ENCODE measurements around the gene GLIPR1.
A peak's percentile ranks its signal among the peaks of the same experiment; 100 is the strongest.
"Not testable (repeated sequence)": the region's sequence is repeated elsewhere in the genome, so short reads cannot be mapped to it uniquely, and the experiment has no call there.

Gene GLIPR1

GRCh38 chr12:75481774-75482173, 1.2 kb downstream of the GLIPR1 start:
- ChIA-PET POLR2A (no interaction called here), CTCF (no interaction called here)
- DNase-seq (ENCODE audit: extremely low spot score): no peak
- TF ChIP-seq ARNT (IDR thresholded peaks at IDR 0.05) (no peak), PKNOX1 (IDR thresholded peaks at IDR 0.05) (no peak), TARDBP (IDR thresholded peaks at IDR 0.05) (no peak), L3MBTL2 (conservative IDR thresholded peaks at IDR 0.05) (no peak), FOXM1 (IDR thresholded peaks at IDR 0.05; ENCODE audit: borderline replicate concordance) (no peak), CTBP1 (IDR thresholded peaks at IDR 0.05; ENCODE audit: borderline replicate concordance) (no peak), BHLHE40 (IDR thresholded peaks at IDR 0.05; ENCODE audit: borderline replicate concordance) (no peak), NFRKB (IDR thresholded peaks at IDR 0.05) (no peak), HDGF (IDR thresholded peaks at IDR 0.05; ENCODE audit: borderline replicate concordance) (no peak), ELF4 (IDR thresholded peaks at IDR 0.05) (no peak)

GRCh38 chr12:75482646-75483045, 2.1 kb downstream of the GLIPR1 start:
- CTCF ChIA-PET: interaction anchor here (0.7 kb wide), 1 partner anchor 19 kb away, joined by 3 read pairs; no protein-coding TSS in a partner anchor
- TF ChIP-seq ARNT (IDR thresholded peaks at IDR 0.05): no peak
- TF ChIP-seq ELF4 (IDR thresholded peaks at IDR 0.05): no peak
- no peak for TF ChIP-seq SP1 (IDR thresholded peaks at IDR 0.05)
- no peak for TF ChIP-seq NFRKB (IDR thresholded peaks at IDR 0.05)
- TF ChIP-seq PKNOX1 (IDR thresholded peaks at IDR 0.05): no peak
- TF ChIP-seq FOXM1 (IDR thresholded peaks at IDR 0.05; ENCODE audit: borderline replicate concordance): no peak
- TF ChIP-seq CTBP1 (IDR thresholded peaks at IDR 0.05; ENCODE audit: borderline replicate concordance): no peak
- TF ChIP-seq HDGF (IDR thresholded peaks at IDR 0.05; ENCODE audit: borderline replicate concordance): no peak
- TF ChIP-seq FOXK2 (IDR thresholded peaks at IDR 0.05): no peak
- no peak for TF ChIP-seq SUZ12 (IDR thresholded peaks at IDR 0.05)
- TF ChIP-seq ZNF384 (IDR thresholded peaks at IDR 0.05): no peak
- no peak for TF ChIP-seq FOXA1 (IDR thresholded peaks at IDR 0.05)
- no peak for TF ChIP-seq L3MBTL2 (conservative IDR thresholded peaks at IDR 0.05)
- DNase-seq (ENCODE audit: extremely low spot score): no peak
- POLR2A ChIA-PET: interaction anchor here (1.1 kb wide), 1 partner anchor 29 kb away, joined by 3 read pairs; the partner anchor contains the start of gene KRR1

GRCh38 chr12:75483431-75483830, 2.9 kb downstream of the GLIPR1 start:
- ChIA-PET POLR2A (interaction anchor here (1.0 to 1.1 kb wide), 2 partner anchors 28 to 93 kb away, joined by 3 read pairs; partner anchors contain the start of genes GLIPR1L2 and KRR1), CTCF (interaction anchor here (0.6 to 0.7 kb wide), 2 partner anchors 18 to 789 kb away, joined by 3 read pairs; no protein-coding TSS in a partner anchor)
- TF ChIP-seq L3MBTL2 (conservative IDR thresholded peaks at IDR 0.05) (no peak), CTBP1 (IDR thresholded peaks at IDR 0.05; ENCODE audit: borderline replicate concordance) (no peak), FOXA1 (IDR thresholded peaks at IDR 0.05) (no peak), PKNOX1 (IDR thresholded peaks at IDR 0.05) (no peak), ELF4 (IDR thresholded peaks at IDR 0.05) (no peak), TARDBP (IDR thresholded peaks at IDR 0.05) (no peak), ZNF384 (IDR thresholded peaks at IDR 0.05) (no peak), FOXM1 (IDR thresholded peaks at IDR 0.05; ENCODE audit: borderline replicate concordance) (no peak), LEF1 (IDR thresholded peaks at IDR 0.05; ENCODE audit: borderline replicate concordance) (no peak), SP1 (IDR thresholded peaks at IDR 0.05) (no peak), NFRKB (IDR thresholded peaks at IDR 0.05) (no peak), BHLHE40 (IDR thresholded peaks at IDR 0.05; ENCODE audit: borderline replicate concordance) (no peak), FOXK2 (IDR thresholded peaks at IDR 0.05) (no peak), ARNT (IDR thresholded peaks at IDR 0.05) (no peak), SUZ12 (IDR thresholded peaks at IDR 0.05) (no peak), HDGF (IDR thresholded peaks at IDR 0.05; ENCODE audit: borderline replicate concordance) (no peak)
- no peak for DNase-seq (ENCODE audit: extremely low spot score)

GRCh38 chr12:75484450-75484849, 3.9 kb downstream of the GLIPR1 start:
- ChIA-PET POLR2A (interaction anchor here (1.0 kb wide), 1 partner anchor 94 kb away, joined by 3 read pairs; the partner anchor contains the start of gene GLIPR1L2), CTCF (interaction anchor here (0.6 to 1.4 kb wide), 7 partner anchors 8 to 733 kb away, joined by 3 to 4 read pairs (median 3); partner anchors contain the start of gene GLIPR1L2)
- not testable (repeated sequence) for DNase-seq (ENCODE audit: extremely low spot score)

GRCh38 chr12:75487308-75487707, 6.8 kb downstream of the GLIPR1 start:
- POLR2A ChIA-PET: no interaction called here
- TF ChIP-seq BHLHE40 (IDR thresholded peaks at IDR 0.05; ENCODE audit: borderline replicate concordance) (no peak), NFRKB (IDR thresholded peaks at IDR 0.05) (no peak), PKNOX1 (IDR thresholded peaks at IDR 0.05) (no peak), TARDBP (IDR thresholded peaks at IDR 0.05) (no peak), ZNF384 (IDR thresholded peaks at IDR 0.05) (no peak), ELF4 (IDR thresholded peaks at IDR 0.05) (no peak), L3MBTL2 (conservative IDR thresholded peaks at IDR 0.05) (no peak), FOXM1 (IDR thresholded peaks at IDR 0.05; ENCODE audit: borderline replicate concordance) (no peak), CTBP1 (IDR thresholded peaks at IDR 0.05; ENCODE audit: borderline replicate concordance) (no peak), HDGF (IDR thresholded peaks at IDR 0.05; ENCODE audit: borderline replicate concordance) (no peak)
- no peak for DNase-seq (ENCODE audit: extremely low spot score)
- CTCF ChIA-PET: no interaction called here

GRCh38 chr12:75488553-75488952, 8.0 kb downstream of the GLIPR1 start:
- ChIA-PET CTCF (no interaction called here), POLR2A (no interaction called here)
- DNase-seq (ENCODE audit: extremely low spot score): peak; percentile 36
- TF ChIP-seq SP1 (IDR thresholded peaks at IDR 0.05) (no peak), ELF4 (IDR thresholded peaks at IDR 0.05) (no peak), FOXK2 (IDR thresholded peaks at IDR 0.05) (no peak), PKNOX1 (IDR thresholded peaks at IDR 0.05) (no peak), NFRKB (IDR thresholded peaks at IDR 0.05) (no peak), FOXM1 (IDR thresholded peaks at IDR 0.05; ENCODE audit: borderline replicate concordance) (no peak), TARDBP (IDR thresholded peaks at IDR 0.05) (no peak), L3MBTL2 (conservative IDR thresholded peaks at IDR 0.05) (no peak), ARNT (IDR thresholded peaks at IDR 0.05) (no peak), SUZ12 (IDR thresholded peaks at IDR 0.05) (no peak), BHLHE40 (IDR thresholded peaks at IDR 0.05; ENCODE audit: borderline replicate concordance) (no peak), CTBP1 (IDR thresholded peaks at IDR 0.05; ENCODE audit: borderline replicate concordance) (no peak)

Data from HEK293T (cell line).